ENCODE results near the gene GPR89A.

Gene GPR89A

GRCh38 chr1:145688924-145689323 is 81.1 kb downstream of the GPR89A start:
- no peaks in the 10 kb centered on the region for H3K27me3 ChIP-seq (ENCODE audit: insufficient read depth, low read depth)
- no peak overlapping the region for H3K4me3 ChIP-seq (IDR thresholded peaks at IDR 0.05; ENCODE audit: insufficient read depth, low read depth, low read length)
- TF ChIP-seq CTCF (conservative IDR thresholded peaks at IDR 0.05; ENCODE audit: low read depth, low read length) = no peak
- no peaks in the 10 kb centered on the region for H3K36me3 ChIP-seq (ENCODE audit: insufficient read depth)
- no peaks in the 10 kb centered on the region for H4K20me1 ChIP-seq (ENCODE audit: insufficient read depth)
- H2AFZ ChIP-seq (ENCODE audit: low read depth) = no peak overlapping the region
- H3K9ac ChIP-seq = no peak overlapping the region
- H3K4me2 ChIP-seq = peak overlapping the region; percentile 71
- H3K4me1 ChIP-seq (ENCODE audit: low read depth, poor library complexity, severe bottlenecking) = peaks cover 46% of the 10 kb centered on the region
- peak overlapping the region; percentile 50; the same call in 1 of the 2 replicates for H3K27ac ChIP-seq
- no peaks in the 10 kb centered on the region for H3K79me2 ChIP-seq (ENCODE audit: insufficient read depth, low read depth)

- Histone ChIP-seq H3K9ac (no peak overlapping the region), H3K36me3 (ENCODE audit: insufficient read depth) (no peaks in the 10 kb centered on the region), H2AFZ (ENCODE audit: low read depth) (no peak overlapping the region), H4K20me1 (ENCODE audit: insufficient read depth) (no peaks in the 10 kb centered on the region), H3K4me2 (peak overlapping the region; percentile 71), H3K79me2 (ENCODE audit: insufficient read depth, low read depth) (no peaks in the 10 kb centered on the region), H3K27ac (peak overlapping the region; percentile 50), H3K4me3 (IDR thresholded peaks at IDR 0.05; ENCODE audit: insufficient read depth, low read depth, low read length) (peak overlapping the region; percentile 73), H3K27me3 (ENCODE audit: insufficient read depth, low read depth) (no peaks in the 10 kb centered on the region), H3K4me1 (ENCODE audit: low read depth, poor library complexity, severe bottlenecking) (peaks cover 46% of the 10 kb centered on the region)
- no peak for TF ChIP-seq CTCF (conservative IDR thresholded peaks at IDR 0.05; ENCODE audit: low read depth, low read length)
Observed at GRCh38 chr1:145689922-145690321, 82.1 kb downstream of the GPR89A start.

- TF ChIP-seq CTCF (conservative IDR thresholded peaks at IDR 0.05; ENCODE audit: low read depth, low read length) = no peak
- Histone ChIP-seq H3K36me3 (ENCODE audit: insufficient read depth) (no peaks in the 10 kb centered on the region), H2AFZ (ENCODE audit: low read depth) (no peak overlapping the region; the same call in 1 of the 2 replicates), H4K20me1 (ENCODE audit: insufficient read depth) (no peaks in the 10 kb centered on the region), H3K4me1 (ENCODE audit: low read depth, poor library complexity, severe bottlenecking) (peaks cover 46% of the 10 kb centered on the region), H3K27me3 (ENCODE audit: insufficient read depth, low read depth) (no peaks in the 10 kb centered on the region), H3K4me2 (peak overlapping the region; percentile 71), H3K79me2 (ENCODE audit: insufficient read depth, low read depth) (no peaks in the 10 kb centered on the region), H3K27ac (peak overlapping the region; percentile 50), H3K9ac (peak overlapping the region; percentile 1; the same call in 1 of the 2 replicates), H3K4me3 (IDR thresholded peaks at IDR 0.05; ENCODE audit: insufficient read depth, low read depth, low read length) (peak overlapping the region; percentile 73)
Observed at GRCh38 chr1:145690587-145691558, 83.1 kb downstream of the GPR89A start.

- Histone ChIP-seq H4K20me1 (ENCODE audit: insufficient read depth) (no peaks in the 10 kb centered on the region), H2AFZ (ENCODE audit: low read depth) (no peak overlapping the region)
Observed at GRCh38 chr1:145692785-145693443, 85.1 kb downstream of the GPR89A start.

More at GRCh38 chr1:145692785-145693443, 85.1 kb downstream of the GPR89A start:
- H3K79me2 ChIP-seq (ENCODE audit: insufficient read depth, low read depth) = no peaks in the 10 kb centered on the region
- no peaks in the 10 kb centered on the region for H3K36me3 ChIP-seq (ENCODE audit: insufficient read depth)
- peaks cover 46% of the 10 kb centered on the region for H3K4me1 ChIP-seq (ENCODE audit: low read depth, poor library complexity, severe bottlenecking)
- no peaks in the 10 kb centered on the region for H3K27me3 ChIP-seq (ENCODE audit: insufficient read depth, low read depth)
- H3K9ac ChIP-seq = no peak overlapping the region
- no peak overlapping the region for H3K27ac ChIP-seq
- no peak for TF ChIP-seq CTCF (conservative IDR thresholded peaks at IDR 0.05; ENCODE audit: low read depth, low read length)
- no peak overlapping the region for H3K4me3 ChIP-seq (IDR thresholded peaks at IDR 0.05; ENCODE audit: insufficient read depth, low read depth, low read length)
- H3K4me2 ChIP-seq = no peak overlapping the region

All from KMS-11 (cell line).